Measurements from ENCODE around the gene SH3RF3.

The SH3RF3 gene

GRCh38 chr2:109157563-109158105 lies 28.6 kb downstream of the SH3RF3 start:
- TF ChIP-seq POLR2AphosphoS5 (IDR thresholded peaks at IDR 0.05; ENCODE audit: low read depth, low read length), result no peak
- no peak for TF ChIP-seq FOXP2 (optimal IDR thresholded peaks at IDR 0.05; ENCODE audit: borderline replicate concordance, extremely low read depth, extremely low read length, insufficient read depth)
- TF ChIP-seq TAF1 (IDR thresholded peaks at IDR 0.05; ENCODE audit: borderline replicate concordance, insufficient read depth, low read length), result no peak
- no peak for TF ChIP-seq REST (IDR thresholded peaks at IDR 0.05; ENCODE audit: insufficient read depth in 1 of 2, low read depth in 2 of 2, low read length in 2 of 2)
- no peak for TF ChIP-seq SIN3A (IDR thresholded peaks at IDR 0.05; ENCODE audit: borderline replicate concordance, insufficient read depth, low read length)

- no peak for TF ChIP-seq REST (IDR thresholded peaks at IDR 0.05; ENCODE audit: insufficient read depth in 1 of 2, low read depth in 2 of 2, low read length in 2 of 2)
- TF ChIP-seq TAF1 (IDR thresholded peaks at IDR 0.05; ENCODE audit: borderline replicate concordance, insufficient read depth, low read length), result no peak
- no peak for TF ChIP-seq SIN3A (IDR thresholded peaks at IDR 0.05; ENCODE audit: borderline replicate concordance, insufficient read depth, low read length)
- TF ChIP-seq POLR2AphosphoS5 (IDR thresholded peaks at IDR 0.05; ENCODE audit: low read depth, low read length), result no peak
- no peak for TF ChIP-seq FOXP2 (optimal IDR thresholded peaks at IDR 0.05; ENCODE audit: borderline replicate concordance, extremely low read depth, extremely low read length, insufficient read depth)
Measured at GRCh38 chr2:109158237-109158636, 29.2 kb downstream of the SH3RF3 start.

DNA sequence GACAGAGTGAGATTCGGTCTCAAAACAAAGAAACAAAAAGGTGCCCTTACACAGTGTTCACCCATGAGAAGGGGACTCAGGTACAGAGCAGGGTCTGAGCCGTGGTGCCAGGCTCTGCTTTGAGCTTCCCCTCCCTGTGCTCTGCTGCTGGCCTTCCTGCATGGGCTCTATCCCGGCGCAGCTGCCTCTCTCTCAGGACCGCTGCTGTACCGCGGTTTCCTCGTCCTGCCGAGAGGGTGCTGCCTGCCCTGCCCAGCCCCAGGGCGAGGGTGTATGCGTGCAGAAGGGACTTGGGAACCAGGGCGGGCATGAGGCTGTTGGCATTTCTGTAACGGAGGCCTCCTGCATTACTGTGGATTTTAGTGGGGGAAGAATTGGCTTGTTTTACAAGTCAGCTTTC lies 30.1 kb downstream of the SH3RF3 start:
- TF ChIP-seq REST (IDR thresholded peaks at IDR 0.05; ENCODE audit: insufficient read depth in 1 of 2, low read depth in 2 of 2, low read length in 2 of 2), result no peak
- TF ChIP-seq SIN3A (IDR thresholded peaks at IDR 0.05; ENCODE audit: borderline replicate concordance, insufficient read depth, low read length), result no peak
- no peak for TF ChIP-seq POLR2AphosphoS5 (IDR thresholded peaks at IDR 0.05; ENCODE audit: low read depth, low read length)
- TF ChIP-seq TAF1 (IDR thresholded peaks at IDR 0.05; ENCODE audit: borderline replicate concordance, insufficient read depth, low read length), result no peak
- no peak for TF ChIP-seq FOXP2 (optimal IDR thresholded peaks at IDR 0.05; ENCODE audit: borderline replicate concordance, extremely low read depth, extremely low read length, insufficient read depth)

DNA sequence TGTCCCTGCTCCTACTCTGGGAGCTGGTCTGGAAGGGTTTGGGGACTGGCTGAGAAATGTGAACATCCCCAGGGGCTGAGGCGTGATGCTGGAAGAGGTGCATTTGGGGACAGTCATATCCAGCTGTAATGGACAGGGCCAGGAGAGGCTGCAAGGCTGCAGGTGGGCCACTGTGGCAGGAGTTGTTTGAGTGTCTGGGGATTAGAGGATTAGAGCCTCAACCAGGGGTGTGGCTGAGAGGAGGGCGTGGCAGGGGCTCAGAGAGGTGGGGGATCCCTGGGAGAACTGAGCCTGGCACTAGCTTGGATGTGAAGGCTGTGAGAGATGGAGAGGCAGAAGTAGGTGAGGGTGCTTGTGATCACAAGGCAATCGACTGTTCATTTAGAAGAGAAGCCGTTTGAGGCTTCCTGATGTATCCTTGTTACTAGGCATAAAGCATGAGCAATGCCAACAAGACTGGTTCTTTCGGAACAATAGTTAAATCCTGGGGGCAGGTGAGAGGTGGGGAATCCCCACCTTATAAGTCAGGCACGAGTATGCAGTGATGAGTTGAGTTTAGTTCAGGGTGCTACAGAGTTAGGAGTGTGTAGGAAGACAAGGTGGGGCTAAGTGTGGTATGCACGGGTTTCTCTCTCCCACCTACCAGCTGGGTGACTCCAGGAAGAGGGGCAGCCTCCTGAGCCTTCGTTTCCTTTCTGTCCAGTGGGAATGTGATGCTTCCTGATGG lies 31.9 kb downstream of the SH3RF3 start:
- TF ChIP-seq TAF1 (IDR thresholded peaks at IDR 0.05; ENCODE audit: borderline replicate concordance, insufficient read depth, low read length) (no peak), REST (IDR thresholded peaks at IDR 0.05; ENCODE audit: insufficient read depth in 1 of 2, low read depth in 2 of 2, low read length in 2 of 2) (no peak)
